Hematopoietic multipotent progenitor cell treated with erythropoietin and hydrocortisone succinate and interleukin-3 and kit ligand, for 8 days (in vitro differentiated cells): Measurements from ENCODE around the gene SLC1A2.

Experiments
- DNase-seq: peaks from one replicate; pipeline ENCODE4 v3.0.0-alpha.2; 2015

SLC1A2 gene

DNA sequence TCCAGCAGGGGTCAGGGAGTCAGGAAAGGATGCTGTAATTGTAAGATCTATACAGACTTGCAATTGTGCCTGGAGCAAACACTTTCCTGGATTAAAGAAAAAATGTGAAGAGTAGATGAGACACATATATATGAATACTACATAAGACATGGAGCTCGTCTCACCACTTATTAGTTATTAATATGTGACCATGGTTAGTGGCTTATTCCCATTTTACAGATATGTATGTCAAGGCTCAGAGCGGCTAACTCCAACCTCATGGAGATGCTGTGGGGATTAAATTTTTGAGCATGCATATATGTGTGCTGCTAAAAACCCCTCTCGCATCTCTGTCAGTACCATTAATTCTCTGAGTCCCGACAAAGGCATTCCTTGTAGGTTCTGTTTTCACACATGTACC lies 125.7 kb downstream of the SLC1A2 start:
- DNase-seq = no peak

DNA sequence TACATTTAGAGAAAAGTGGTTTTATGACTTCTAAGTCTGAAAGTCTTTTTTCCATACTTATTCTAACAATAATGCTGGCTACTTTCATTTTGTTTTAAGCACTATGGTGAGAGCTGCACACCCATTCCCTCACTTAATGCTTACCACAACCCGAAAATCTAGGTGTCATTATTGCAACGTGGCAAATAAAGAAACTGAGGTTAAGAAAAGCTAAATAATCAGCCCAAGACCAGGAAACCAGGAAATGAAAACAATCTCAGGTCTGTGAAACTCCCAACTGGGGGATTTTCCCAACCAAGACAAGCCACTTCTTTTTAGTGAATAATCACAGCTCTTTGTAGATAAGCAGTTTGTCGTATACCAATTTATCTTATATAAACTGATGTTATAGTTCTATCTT lies 126.3 kb downstream of the SLC1A2 start:
- no peak for DNase-seq

DNA sequence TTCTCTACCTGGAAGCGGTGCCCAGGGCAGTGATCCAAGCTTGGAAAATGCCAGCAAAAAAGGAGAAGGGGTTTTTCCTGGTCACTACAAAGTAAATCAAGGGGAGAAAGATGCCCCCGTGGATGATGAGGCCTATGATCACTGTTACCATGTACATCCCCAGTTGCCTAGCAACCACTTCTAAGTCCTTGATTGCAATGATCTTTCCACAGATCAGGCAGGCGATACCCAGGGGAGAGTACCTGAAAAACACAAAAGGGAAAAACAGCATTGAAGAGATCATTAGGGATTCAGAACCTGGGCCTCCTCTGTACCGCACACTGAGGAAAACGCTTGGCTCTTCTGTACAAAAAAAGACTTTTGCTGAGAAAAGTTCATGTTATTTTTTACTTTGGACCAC lies 127.1 kb downstream of the SLC1A2 start:
- no peak for DNase-seq

DNA sequence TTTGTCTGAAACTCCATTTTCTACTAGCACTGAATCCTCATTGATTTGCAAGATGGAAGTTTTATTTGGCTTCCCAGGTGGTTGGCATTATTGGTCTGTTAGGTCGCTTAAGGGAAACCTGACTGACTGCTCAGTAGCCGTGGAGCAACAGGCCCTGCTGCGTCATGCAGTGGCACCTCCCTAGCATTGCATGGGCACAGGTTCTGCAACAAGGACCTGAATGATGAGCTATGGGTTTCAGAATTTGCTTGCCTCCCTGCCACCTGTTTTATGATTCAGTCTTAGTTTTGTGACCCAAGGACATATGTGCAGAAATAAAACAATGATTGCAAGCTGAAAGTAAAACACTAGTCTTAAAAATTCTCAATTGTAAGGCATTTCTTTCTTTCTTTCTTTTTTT lies 128.5 kb downstream of the SLC1A2 start:
- DNase-seq = no peak

DNA sequence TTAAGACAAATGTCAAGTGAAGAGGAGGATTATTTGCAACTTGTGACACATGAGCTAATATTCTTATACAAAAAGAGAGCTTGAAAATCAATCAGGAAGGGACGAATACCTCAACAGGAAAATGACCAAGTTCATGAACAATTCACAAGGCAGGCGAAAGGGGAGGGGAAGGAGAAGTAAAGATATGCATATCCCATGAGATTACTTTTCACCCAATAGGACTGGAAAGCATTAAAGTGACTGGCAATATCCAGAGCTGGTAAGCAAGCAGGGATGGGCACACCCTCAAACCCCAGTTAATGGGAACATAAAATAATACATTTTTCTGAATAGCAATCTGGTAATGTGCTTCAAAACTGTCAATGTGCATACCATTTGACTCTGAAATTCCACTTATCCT lies 129.5 kb downstream of the SLC1A2 start:
- no peak for DNase-seq

DNA sequence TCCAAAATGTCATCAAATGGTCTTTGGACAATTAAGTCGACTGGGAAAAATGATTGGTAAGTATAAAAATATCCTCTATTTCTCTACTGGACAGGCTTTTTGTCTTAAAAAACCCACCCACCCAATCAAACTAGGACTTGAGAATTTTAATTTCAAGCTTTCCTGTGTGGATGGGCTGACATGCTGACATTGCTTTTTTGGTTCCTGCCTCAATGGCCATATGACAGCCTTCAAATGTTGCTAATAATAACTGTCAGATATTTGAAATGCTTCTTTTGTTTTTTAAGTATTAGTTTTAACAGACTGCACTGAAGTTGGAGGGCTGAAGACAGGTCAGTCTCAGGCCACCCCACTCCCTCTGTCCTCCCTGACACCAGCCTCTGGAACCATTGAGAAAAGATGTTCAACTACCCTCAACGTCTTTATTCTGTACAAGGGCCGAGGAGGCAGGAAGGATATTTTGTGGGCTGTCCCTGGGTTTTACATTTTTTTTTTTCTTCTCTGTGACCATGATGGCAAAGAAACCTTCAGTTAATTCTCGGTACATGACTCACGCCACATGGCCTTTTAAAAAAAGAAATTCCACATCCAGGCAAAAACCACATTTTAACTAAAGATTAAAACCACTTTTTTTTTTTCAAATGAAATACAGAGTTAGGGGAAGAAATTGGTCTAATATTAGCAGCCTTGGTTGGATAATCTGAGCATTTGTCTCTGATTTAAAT lies 130.4 kb downstream of the SLC1A2 start:
- DNase-seq = no peak

DNA sequence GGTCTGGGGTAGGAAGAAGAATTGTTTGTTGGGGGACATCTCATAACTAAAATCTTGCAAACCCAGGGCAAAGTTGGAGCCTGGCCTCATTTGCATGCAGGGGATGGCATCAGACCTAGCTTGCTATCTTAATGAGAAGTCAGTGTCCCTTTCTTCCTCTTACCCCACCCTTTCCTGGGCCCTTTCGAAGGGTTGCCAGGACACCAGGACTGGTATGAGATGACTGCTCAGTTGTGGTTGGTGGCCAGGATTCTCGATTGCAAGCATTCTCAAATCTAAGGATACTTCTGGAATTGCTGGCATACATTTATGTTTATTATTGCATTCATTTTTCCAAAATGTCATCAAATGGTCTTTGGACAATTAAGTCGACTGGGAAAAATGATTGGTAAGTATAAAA lies 131.0 kb downstream of the SLC1A2 start:
- no peak for DNase-seq

DNA sequence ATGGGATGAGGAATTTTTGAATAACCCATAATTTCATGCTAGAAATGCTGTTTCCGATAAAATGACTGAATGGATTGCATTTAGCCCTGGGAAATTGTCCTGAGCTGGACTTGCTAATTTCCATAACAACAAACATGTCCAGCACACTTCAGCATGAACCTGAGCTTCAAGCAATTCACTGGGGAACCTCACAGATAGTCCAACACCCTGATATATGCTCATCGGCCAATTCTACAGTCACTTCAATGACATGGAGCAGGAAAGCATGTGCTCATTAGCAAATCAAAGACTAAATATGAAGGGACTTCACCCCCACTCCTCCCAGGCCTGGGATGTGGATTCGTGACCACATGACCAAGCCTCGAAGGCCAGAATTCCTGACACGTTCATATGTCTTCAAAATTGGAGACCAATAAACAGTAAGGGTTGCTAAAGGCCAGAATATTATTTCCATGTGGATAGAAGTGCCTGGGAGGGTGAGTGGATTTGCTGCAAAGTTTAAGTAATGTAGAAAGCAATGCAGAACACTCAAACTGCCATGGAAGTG lies 131.9 kb downstream of the SLC1A2 start:
- no peak for DNase-seq

DNA sequence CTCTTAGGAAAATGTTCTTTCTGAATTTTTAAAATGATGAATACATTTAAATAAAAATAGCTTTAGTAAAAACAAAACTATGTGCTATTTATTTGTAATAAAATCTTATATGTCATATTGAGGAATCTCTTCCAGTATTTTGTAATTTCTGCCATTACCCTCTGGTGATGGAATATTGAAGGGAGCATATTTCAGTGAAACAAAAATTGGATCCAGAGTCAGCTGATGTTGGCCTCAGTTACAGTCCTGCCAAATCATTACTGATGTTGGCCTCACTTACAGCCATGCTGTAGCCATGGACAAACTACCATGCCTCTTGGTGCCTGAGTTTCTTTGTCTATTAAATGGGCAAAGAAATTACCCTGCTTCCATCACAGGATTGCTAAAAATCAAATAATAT lies 133.2 kb downstream of the SLC1A2 start:
- no peak for DNase-seq

DNA sequence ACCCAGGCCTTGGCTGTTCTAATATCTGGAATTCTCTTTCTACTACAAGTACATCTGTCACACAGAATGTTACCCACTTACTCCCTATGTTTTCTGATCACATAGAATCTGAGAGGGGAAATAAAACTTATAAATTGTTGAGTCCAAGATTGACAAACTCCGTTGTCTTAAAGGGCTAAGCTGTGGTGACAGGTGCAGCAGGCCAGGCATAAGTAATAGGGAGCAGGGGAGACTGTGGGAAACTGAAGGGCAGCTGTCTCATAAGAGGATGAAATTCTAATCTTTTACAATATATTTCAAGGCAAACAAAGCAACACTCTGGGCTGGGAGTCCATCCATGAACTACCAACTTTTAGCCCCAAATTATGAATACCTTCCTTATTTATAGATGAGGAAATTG lies 133.9 kb downstream of the SLC1A2 start:
- DNase-seq = no peak

DNA sequence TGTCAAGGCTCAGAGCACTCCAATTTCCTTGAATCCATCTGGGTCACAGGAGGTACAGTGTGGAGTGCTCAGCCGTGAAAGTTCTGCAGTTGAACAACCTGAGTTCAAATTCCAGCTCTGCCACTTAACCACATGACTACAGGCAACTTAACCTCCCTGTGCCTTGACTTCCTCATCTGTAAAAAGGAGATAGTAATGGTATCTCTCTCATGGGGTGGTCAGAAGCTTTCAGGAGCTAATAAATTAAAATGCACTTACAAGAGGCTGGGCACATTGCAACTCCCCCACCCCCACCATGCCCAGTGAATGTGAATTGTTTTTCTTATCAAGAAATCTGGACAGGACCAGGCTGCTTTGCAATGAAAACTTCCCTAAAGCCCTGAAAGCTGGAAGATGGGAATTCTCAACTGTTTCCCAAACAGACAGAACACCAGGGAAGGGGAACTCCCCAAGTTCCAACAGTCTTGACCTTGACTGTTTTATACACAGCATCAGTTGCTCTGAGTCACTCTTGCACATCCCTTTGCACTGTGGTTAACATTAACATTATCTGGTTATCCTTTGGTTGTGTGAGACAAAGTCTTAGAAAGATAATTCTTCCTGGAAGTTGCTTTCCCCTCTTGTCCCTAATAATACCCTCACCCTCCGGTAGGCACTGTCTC lies 137.0 kb downstream of the SLC1A2 start:
- DNase-seq = no peak

DNA sequence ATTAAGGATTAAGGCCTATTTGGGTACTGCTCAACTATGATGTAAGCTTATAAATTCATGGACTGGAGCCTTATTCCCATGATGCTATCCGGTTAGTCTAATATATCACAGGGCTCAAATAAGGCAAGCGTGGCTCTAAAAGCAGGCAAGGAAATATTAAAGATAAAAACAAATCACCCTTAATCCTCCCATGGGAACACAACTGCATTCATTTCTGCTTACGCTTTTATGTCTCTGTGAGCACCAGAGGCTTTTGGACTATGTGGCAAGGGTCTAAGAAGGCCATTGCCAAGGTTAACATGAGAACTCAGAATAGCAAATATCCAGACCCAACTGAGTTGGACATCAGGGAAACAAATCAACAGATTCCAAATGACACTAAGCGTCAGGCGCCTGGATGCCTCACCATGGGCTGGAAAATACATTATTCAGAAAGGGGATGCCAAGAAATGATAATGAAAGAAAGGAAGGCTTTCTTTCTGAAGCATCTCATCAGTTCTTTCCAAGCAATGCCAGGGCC lies 138.1 kb downstream of the SLC1A2 start:
- DNase-seq = no peak

DNA sequence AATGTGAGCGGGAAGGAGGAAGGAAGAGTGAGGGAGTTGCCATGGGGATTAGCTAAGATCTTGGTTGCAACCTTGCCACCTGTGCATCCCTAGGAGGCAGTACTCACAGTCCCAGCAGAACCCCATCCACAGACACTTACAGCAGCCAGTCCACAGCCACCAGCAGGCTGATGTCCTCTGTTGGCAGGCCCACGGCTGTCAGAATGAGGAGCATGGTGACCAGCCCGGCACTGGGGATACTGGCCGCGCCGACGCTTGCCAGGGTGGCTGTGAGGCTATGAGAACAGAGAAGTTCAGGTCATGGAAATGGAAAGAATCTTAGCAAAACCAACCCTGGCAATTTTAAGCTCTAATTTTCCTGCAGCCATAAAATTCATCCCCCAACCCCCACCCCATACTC lies 138.6 kb downstream of the SLC1A2 start:
- no peak for DNase-seq

DNA sequence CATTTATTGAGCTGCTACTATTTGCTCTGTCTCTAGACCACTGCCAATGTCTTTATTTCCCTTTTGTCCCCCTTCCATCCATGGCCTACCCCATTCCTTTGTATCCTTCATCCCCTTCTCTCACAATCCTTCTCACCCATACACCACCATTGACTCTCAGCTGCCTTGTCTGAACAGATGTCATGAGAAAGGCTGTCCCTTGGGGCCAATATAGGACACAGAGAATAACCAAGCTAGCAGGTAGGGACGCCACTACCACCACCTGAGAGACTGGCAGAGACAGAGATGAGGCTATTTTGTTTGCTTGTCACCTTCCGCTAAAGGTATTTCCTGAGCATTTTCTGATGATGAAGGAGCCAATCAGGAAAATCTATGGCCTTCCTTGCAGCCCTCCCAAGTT lies 141.5 kb downstream of the SLC1A2 start:
- no peak for DNase-seq

DNA sequence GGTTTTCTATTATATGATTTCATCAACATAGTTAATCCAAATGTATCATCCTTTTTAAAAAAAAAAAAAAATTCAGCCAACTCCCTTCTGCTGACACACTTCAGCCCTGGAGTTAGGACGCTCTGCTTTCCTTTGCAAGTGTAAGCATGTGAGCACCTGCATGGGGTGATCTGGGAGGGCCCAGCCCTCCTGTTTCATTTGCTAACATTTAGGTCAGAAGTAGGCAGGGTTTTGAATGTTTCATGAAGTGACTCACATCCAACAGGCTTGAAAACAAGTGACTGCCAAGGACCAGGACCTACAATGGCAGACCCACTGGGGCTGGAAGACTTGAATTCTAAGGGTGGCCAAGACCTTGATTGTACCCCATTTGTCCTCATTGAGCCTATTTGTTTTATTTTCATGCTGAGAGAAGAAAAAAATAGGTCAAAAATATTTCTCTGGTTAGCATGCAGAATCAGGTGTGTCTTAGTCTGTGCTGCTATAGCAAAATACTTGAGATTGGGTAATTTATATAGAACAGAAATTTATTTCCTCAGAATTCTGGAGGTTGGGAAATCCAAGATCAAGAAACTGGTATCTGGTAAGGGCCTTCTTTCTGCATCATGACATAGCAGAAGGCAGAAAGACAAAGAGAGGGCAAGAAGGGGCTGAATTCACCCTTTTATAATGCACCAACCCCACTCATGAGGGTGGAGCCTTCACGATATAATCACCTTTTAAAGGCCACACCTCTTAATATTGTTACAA lies 142.8 kb downstream of the SLC1A2 start:
- DNase-seq = no peak

DNA sequence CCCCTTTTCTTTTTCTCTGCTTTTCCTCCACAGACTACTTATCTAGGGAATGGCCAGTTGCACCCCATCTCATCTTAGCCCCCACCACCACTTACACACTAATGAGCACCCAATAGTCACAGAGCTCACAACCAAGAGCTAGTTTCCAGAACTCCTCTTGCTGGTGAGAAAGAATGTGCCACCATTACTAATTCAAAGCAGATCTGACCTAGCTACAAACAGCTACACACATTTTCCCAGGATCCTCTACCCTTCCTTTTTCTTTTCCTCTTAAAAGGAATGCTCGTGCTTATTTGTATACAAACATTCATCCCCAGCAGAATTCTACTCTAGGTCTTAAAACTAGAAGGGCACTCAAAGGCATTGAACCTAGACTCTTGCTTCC lies 143.6 kb downstream of the SLC1A2 start:
- no peak for DNase-seq

DNA sequence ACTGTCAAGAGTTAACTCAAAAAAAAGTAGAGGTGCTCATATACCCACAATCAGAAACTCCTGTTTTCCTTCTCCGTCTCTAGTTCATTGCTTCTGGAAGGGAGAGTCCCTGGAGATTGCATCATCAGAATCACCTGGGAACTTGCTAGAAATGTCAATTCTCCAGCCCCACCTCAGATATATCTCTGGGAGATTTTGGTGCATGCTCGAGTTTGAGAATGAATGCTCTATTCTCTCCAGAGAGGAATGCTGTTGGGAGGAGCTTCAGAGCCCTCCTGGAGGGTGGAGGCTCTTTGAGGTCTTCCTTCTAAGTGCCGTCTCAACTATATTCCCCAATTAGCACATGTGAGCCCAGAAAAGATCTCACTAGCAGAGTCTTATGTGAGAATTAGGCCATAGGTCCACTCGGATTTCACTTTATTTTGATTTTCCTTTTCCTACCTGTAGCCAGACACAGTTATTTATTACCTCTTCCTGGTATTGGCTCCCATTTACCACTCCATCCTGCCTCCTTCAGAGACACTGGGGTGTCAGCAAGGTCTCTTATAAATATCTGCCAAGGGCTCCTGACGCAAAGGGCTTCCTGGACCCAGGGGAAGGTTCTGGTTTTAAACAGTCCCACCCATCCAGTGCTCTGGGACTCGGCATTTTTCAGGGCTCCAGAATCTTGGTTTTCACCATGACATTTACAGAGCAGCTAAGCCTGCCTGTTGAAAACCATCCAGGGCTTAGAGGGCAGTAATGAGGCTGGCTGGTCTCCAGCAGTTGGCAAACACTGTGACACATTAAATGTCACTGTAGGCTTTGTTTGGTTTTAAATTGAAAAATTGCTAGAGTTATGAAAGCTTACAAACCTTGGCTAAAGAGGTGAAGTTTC lies 144.2 kb downstream of the SLC1A2 start:
- DNase-seq = no peak

DNA sequence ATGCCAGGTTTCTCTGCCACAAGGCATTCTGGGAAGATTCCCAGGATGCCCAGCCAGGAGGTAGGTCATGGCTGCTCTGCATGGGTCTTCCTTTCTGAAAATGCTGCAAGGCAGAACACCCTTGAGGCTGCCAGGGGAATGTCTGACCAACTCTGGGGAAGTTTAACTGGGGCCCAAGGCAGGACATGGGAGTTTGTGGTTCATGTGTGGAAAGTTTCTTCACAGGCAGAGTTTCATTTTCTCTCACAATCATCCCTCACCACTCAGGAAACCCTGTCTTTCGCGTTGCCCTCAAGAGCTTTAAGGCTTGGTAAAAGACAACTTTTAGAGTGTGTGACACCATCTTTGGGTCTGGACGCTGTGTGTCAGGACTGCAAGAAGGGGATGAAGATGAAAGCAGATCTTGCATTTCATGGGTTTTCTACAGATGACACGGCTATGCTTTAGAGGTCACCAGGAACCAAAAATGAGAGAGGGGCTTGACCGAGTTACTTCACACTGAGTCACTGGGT lies 146.9 kb downstream of the SLC1A2 start:
- DNase-seq = no peak

DNA sequence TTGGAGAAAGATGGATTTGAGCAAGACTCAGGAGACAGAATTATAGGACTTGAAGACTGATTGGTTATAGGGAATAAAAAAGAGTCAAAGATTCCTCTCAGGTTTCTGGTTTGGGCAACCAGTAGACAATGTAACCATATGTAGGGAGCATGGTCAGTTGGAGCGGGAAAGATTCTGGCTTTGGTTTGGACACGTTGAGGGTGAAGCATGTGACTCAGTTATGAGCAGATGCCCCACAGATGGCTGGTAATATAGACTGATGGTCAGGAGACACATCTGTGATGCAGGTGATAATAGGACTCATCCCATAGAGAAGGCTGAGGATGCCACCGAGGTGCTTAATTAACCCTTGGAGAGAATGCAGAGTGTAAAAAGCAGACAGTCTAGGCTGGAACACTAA lies 148.3 kb downstream of the SLC1A2 start:
- DNase-seq = no peak

DNA sequence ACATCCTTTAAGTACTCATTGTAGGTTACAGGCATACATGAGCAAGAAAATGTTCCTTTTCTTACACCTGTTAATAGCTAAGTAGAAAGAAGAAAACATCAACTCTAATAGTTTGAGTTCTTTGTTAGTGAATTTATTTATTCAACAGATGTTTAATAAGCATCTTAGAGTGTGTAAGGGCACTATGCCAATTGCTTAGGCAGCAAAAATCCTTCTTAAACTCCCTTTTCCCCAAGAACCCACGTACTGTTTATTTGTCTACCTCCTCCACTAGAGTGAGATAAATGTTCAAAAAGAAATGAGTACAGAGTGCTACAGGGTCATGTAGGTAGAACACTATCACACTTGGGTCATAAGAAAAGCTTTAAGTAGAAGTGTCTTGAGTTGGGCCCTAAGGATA lies 149.0 kb downstream of the SLC1A2 start:
- no peak for DNase-seq

DNA sequence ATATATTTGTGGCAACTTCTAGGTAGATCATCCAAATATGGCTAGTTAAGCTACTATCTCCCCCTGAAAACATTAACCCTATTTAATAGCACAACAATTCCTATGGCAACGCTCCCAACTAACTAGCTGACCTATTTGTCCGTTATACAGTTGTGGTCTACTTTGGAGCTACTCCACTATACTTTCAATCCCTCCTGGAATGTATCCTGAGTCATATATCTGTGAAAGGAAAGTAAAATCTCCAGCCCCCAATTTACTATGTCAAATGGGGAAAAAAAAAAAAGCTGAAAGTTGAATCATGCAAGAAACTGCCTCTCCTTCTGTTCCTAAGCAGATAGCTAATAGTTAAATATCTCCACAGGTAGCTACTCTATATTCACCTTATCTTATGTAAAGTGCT lies 151.9 kb downstream of the SLC1A2 start:
- DNase-seq = no peak

DNA sequence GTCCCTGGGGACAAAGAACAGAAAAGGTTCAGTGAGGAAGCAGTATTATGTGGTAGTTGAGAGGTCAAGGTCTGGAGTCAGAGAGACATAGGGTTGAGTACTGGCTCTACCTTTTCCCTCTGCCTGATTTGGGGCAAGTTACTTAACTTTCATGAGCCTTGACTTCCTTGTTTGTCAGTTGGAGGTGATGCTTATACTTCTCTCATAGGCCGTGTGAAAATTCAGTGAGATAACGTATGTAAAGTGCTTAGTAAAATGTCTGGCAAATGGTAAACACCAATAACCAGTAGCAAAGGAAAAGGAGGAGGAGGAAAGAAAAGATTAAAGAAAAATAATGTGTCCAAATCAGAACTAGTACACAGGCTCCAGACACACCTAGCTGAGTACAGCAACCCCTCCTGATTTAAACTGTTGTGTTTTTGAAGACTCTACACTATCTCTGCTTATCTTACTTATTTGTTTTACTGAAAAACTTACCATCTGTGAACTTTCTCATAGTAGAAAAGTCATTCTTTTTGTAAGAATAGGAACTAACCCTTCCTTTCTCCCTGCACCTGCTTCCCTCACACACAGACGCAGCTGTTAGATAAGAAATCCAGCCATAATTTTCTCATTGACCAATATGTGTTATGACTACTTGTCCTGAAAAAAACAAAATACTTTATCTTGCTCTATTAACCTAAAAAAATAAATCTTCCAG lies 153.5 kb downstream of the SLC1A2 start:
- no peak for DNase-seq
